ENCODE data around the gene TMED9. TPM values are rescaled to one million over a fixed set of nuclear protein-coding genes. Genes with fewer than 3 reads are reported as not detected.

The TMED9 gene
- total and polyA plus RNA-seq, 10 of the 15 experiments (the other 5 are each of a cell fraction or from before 2014, with no cell fraction given) = 35.7 to 144 (median 105) TPM

DNA sequence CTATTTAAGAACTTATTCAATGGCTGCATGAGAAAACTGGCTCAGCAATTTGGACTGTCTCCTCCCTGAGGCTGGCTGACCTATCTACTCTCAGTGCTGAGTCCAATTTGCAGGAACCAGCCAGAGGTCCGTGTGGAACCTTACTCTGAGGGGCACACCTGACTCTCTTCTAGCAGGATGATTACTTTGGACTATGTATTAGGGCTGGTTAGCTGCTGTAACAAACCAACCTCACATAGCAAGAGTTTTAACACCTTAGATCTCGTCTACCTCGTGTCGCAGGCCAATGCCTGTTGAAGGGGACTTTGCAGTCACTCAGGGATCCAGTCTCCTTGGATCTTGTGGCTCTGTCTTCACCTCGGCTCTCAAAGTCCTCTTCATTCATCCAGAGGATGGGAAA, 34.2 kb upstream of the TMED9 start:
- no peak for DNase-seq (ENCODE audit: low read depth, low spot score)
- CTCF ChIA-PET = no interaction called here
- RAD21 ChIA-PET (ENCODE audit: unreplicated experiment) = no interaction called here
- H3K27ac ChIP-seq (ENCODE audit: control insufficient read depth, insufficient read depth) = no peak overlapping the region
- SMC1A ChIA-PET (ENCODE audit: uncharacterized antibody, unreplicated experiment) = interaction anchor here (1.3 kb wide), 1 partner anchor 12 kb away, joined by 3 read pairs; no protein-coding TSS in a partner anchor
- TF ChIP-seq RBBP5 (conservative IDR thresholded peaks at IDR 0.05) = no peak
- TF ChIP-seq CUX1 (IDR thresholded peaks at IDR 0.05; ENCODE audit: insufficient replicate concordance, low read depth, low read length) = no peak
- TF ChIP-seq, protein P1, sequence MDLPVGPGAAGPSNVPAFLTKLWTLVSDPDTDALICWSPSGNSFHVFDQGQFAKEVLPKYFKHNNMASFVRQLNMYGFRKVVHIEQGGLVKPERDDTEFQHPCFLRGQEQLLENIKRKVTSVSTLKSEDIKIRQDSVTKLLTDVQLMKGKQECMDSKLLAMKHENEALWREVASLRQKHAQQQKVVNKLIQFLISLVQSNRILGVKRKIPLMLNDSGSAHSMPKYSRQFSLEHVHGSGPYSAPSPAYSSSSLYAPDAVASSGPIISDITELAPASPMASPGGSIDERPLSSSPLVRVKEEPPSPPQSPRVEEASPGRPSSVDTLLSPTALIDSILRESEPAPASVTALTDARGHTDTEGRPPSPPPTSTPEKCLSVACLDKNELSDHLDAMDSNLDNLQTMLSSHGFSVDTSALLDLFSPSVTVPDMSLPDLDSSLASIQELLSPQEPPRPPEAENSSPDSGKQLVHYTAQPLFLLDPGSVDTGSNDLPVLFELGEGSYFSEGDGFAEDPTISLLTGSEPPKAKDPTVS (IDR thresholded peaks at IDR 0.05; ENCODE audit: low read depth, low read length) = no peak
- TF ChIP-seq PAX5 (IDR thresholded peaks at IDR 0.05; ENCODE audit: borderline replicate concordance, low read depth, low read length) = no peak
- no peak for TF ChIP-seq DPF2 (IDR thresholded peaks at IDR 0.05)
- no peak for TF ChIP-seq TARDBP (IDR thresholded peaks at IDR 0.05; ENCODE audit: borderline replicate concordance)
- TF ChIP-seq KDM1A (IDR thresholded peaks at IDR 0.05; ENCODE audit: borderline replicate concordance) = no peak
- TF ChIP-seq, protein P2, sequence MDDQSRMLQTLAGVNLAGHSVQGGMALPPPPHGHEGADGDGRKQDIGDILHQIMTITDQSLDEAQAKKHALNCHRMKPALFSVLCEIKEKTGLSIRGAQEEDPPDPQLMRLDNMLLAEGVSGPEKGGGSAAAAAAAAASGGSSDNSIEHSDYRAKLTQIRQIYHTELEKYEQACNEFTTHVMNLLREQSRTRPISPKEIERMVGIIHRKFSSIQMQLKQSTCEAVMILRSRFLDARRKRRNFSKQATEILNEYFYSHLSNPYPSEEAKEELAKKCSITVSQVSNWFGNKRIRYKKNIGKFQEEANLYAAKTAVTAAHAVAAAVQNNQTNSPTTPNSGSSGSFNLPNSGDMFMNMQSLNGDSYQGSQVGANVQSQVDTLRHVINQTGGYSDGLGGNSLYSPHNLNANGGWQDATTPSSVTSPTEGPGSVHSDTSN (IDR thresholded peaks at IDR 0.05; ENCODE audit: insufficient replicate concordance, low read depth, low read length) = no peak
- TF ChIP-seq BHLHE40 (IDR thresholded peaks at IDR 0.05; ENCODE audit: borderline replicate concordance in 1 of 2, low read depth in 2 of 2, low read length in 1 of 2) = no peak
- no peak for TF ChIP-seq HDAC6 (IDR thresholded peaks at IDR 0.05; ENCODE audit: unreplicated experiment)
- TF ChIP-seq POU2F2 (IDR thresholded peaks at IDR 0.05; ENCODE audit: borderline replicate concordance, low read depth, low read length) = no peak
- no peak for TF ChIP-seq STAT1 (conservative IDR thresholded peaks at IDR 0.05)
- no peak for TF ChIP-seq NBN (IDR thresholded peaks at IDR 0.05)
- TF ChIP-seq RAD21 (IDR thresholded peaks at IDR 0.05; ENCODE audit: insufficient read depth, low read depth, low read length) = no peak
- TF ChIP-seq SMAD5 (IDR thresholded peaks at IDR 0.05; ENCODE audit: low read depth) = no peak
- no peak for TF ChIP-seq TCF3 (IDR thresholded peaks at IDR 0.05; ENCODE audit: borderline replicate concordance, insufficient read depth, low read depth, low read length)
- TF ChIP-seq CREB1 (IDR thresholded peaks at IDR 0.05; ENCODE audit: low read depth) = no peak
- no peak for TF ChIP-seq BACH1 (IDR thresholded peaks at IDR 0.05; ENCODE audit: borderline replicate concordance)
- WGBS (ENCODE audit: insufficient coverage, insufficient replicate concordance, low lambda C conversion rate, missing lambda C conversion rate) = 40% methylated on average over 5 of the region's 5 CpGs
- H2AFZ ChIP-seq (ENCODE audit: control insufficient read depth, low read depth, low read length) = no peak overlapping the region
- intact Hi-C loops (cut with micrococcal nuclease; ENCODE audit: unreplicated experiment) = no loop called here
- no peak overlapping the region for H3K4me3 ChIP-seq
- no peaks in the 10 kb centered on the region for H3K36me3 ChIP-seq (ENCODE audit: control insufficient read depth in 2 of 2, insufficient read depth in 2 of 2, low read length in 1 of 2)
- H3K4me2 ChIP-seq (ENCODE audit: control insufficient read depth, insufficient read depth) = no peak overlapping the region
- H3K9me3 ChIP-seq (replicated peaks; ENCODE audit: control insufficient read depth, insufficient read depth, low read length) = no peaks in the 10 kb centered on the region; the same call in 2 of the 3 replicates
- no TSS peak for BruUV-seq (replicated peaks)
- FAIRE-seq = no peak
- H4K20me1 ChIP-seq (ENCODE audit: control insufficient read depth, insufficient read depth) = no peaks in the 10 kb centered on the region
- H3K9ac ChIP-seq (ENCODE audit: control insufficient read depth, insufficient read depth, low read length) = no peak overlapping the region
- ATAC-seq = no peak
- H3K4me1 ChIP-seq (ENCODE audit: control insufficient read depth, insufficient read depth, low read length) = peaks cover 5% of the 10 kb centered on the region
- H3K27me3 ChIP-seq (replicated peaks in 1 of 2; ENCODE audit: control insufficient read depth in 2 of 2, insufficient read depth in 2 of 2, low read length in 1 of 2) = no peaks in the 10 kb centered on the region
- in situ Hi-C loops (cut with MboI) = no loop called here
- H3K79me2 ChIP-seq (ENCODE audit: control insufficient read depth, insufficient read depth, low read length) = peaks cover 15% of the 10 kb centered on the region
- POLR2A ChIA-PET = no interaction called here
